ENCODE measurements around the gene UMODL1.
"Not testable (repeated sequence)": the region's sequence is repeated elsewhere in the genome, so short reads cannot be mapped to it uniquely, and the experiment has no call there.

The UMODL1 gene

DNA sequence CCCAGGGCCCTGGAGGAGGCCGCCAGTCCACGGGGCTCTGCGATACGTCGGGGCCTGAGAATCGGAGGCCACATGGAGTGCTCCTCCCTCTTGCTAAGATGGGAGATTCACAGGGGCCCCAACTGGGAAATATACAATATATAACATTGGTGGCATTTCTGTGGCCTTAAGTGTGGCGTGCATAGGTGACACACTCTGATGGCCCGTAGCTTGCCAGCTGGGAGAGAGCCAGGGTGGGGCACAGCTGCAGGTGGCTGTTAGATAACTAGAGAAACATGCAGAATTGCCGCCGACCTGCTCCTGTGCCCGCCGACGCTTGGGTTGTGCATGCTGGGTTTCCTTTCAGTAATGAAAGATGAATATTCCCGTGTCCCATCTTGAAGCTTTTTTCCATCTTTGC lies 30.1 kb downstream of the UMODL1 start:
- no peak for DNase-seq

DNA sequence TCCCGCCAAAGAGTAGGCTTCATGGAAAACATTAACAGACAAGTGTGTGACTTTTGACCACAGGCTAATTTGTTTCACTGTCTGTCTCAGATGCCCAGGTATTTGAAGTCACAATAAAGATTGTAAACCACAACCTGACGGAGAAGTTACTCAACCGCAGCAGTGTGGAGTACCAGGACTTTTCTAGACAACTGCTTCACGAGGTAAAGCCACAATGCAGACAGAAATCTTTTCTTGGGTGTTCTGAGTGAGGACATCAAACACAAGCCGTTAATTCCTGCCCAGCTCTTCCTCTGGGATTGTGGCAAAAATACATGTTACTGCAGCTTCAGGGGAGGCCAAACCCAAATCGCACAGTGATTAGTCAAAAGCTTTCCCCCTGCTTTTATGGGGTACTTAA lies 31.0 kb downstream of the UMODL1 start:
- no peak for DNase-seq

DNA sequence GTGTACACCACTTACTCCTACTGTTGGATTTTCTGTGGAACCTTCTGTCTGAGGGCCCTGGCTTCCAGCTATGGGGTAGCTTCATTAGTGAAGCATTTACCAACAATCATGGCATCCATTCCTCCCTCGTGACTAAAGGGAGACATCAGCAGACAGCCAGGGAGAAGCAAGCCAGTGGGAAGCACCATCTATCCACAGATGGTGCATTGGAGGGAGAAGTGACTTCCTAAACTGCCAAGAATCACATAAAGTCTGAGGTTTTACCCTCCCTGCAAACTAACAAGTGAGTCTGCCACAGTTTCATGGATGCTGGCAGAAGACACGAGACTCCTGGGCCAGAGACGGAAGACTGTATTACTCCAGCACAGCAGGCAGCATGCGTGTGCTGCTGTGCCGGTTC lies 31.4 kb downstream of the UMODL1 start:
- DNase-seq: no peak

DNA sequence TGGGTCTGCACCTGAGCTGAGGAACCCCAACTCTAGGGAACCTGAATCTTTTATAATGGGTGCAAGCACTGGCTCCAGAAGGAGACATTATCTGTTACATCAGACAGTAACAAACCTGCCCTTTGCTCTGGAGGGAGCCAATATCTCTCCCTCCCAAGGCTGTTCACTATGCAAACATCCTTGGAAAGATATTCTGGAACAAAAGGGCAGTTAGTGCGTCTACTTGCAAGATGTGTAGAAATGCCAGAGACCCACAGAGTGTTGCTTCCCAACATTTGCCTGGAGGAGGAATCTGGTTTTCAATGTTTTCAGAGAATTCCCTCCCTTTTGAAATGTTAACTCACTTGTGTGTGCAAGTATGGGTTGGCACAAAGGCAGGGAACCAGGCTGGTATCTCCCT lies 31.9 kb downstream of the UMODL1 start:
- DNase-seq: no peak

DNA sequence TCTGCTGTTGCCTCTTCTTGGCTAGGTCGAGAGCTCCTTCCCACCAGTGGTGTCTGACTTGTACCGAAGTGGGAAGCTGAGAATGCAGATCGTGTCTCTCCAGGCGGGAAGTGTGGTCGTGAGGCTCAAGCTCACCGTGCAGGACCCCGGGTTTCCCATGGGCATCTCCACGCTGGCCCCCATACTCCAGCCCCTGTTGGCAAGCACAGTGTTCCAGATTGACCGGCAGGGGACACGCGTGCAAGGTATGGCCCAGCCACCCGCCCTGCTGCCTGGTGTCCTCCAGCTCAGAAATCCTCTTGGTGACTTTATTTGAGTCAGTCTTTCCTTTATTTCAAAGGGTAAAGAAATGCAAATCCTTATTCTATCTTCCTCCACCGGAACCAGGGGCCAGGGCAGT lies 32.7 kb downstream of the UMODL1 start:
- DNase-seq: no peak

DNA sequence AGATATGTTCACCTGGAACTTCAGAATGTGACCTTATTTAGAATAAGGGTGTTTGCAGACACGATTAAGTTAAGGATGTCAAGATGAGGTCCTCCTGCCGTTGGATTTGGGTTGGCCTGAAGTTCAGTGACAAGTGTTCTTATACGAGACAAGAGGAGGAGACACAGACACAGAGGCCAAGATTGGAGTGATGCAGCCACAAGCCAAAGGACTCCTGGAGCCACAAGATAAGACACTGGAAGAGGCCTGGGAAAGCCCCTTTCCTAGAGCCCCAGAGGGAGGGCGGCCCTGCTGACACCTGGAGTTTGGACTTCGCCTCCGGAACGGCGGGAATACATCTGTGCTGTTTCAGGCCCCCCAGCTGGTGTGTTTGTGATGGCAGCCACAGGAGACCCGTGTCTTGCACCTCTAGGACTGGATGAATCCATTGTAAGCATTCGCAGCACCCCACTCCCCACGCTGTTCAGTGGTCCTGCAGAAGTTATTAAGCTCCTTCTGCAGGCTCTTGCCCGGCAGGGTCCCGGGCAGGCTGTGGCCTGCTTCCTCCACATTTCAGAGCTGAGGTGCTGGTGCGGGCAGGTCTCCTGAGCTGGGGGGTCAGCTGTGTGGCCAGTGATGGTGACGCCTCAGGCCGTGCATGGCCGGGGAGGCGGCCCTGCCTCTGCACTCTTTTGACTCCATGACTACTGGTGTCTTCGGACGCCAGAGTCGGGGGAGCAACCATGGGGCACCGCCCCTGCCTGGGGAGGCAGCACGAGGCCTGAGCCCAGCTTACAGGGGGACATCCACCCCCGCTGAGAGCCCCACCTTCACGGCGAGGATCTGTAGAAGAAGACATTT lies 34.6 kb downstream of the UMODL1 start:
- no peak for DNase-seq

DNA sequence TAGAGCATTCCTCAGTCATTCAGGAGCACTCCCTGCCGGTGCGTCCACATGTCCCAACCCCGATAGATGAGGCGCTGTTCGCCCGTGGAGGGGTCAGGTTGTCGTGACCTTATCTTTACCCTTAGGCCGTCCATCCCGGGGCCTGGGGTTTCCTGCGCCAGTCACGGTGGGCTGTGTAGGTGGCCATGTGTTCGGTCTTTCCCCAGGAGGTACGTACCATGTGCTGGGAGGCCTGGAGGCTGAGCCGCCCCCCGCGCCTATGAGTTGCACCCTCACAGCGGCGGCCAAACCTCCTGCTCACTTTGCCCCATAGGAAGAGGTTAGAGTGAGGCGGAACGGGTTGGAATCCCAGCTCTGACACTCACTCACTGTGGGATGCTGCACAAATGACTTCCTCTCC lies 35.3 kb downstream of the UMODL1 start:
- no peak for DNase-seq

DNA sequence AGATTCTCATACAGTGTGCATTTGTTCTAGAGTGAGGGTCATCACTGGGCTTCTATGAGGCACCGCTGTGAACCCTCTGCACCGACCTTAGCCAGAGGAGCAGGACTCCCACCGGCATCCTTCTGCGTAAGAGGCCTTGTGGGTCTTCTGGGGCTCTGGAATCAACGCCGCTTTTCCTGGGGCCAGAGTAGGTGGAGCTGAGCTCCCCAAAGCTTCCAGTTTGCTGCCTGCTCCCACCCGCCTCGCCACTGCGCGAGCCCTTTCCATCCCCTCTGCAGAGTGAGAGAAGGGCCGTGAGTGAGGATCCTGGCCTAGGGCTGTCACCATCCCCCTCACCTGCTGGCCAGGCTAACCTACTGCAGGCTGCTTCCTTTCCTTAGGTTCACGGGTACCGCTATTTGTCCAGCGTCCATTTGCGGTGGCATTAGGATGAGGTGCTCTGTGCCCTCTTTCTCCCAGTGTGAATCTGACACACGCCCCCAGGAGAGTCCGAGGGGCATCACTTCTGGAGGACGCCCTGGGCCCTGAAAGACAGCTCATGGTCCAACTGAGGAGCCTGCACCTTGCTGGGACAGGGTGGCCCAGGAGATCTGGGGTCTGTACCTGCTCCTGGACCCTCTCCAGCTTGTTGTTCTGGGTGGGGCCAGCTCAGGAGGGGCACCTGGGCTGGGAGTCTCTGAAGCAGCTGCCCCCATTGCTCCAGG lies 36.2 kb downstream of the UMODL1 start:
- DNase-seq: no peak

DNA sequence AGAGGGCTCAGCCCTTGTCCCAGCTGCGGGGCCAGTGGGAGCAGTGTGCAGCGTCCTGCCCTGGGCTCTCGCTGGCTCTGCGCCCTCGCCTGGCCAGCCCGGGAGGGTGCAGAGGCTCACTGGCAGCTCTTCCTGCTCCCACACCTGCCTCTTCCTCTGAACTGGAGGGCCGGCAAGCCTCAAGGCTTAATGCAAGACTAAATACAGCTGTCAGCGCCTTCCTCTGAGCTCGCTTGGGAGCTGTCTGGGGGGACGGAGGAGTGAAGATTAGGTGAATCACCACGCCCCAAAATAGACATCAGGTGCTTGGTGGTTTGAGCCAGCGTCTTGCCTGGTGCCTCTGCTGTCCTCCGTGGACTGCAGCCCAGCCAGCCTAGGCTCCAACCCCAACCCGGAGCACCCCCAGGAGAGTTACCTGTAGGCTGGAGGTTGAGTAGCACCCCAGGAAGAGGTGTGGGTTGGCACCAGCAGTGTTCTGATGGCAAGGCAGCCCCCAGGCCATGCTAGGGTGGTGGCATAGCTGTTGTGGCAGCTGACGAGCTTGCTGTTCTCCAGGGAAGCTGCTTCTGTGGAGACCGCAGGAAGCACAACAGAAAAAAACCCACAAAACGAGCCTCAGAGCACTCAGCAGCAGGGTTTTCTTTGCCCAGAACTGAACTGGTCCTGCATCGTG lies 36.9 kb downstream of the UMODL1 start:
- peak; percentile 56 for DNase-seq

DNA sequence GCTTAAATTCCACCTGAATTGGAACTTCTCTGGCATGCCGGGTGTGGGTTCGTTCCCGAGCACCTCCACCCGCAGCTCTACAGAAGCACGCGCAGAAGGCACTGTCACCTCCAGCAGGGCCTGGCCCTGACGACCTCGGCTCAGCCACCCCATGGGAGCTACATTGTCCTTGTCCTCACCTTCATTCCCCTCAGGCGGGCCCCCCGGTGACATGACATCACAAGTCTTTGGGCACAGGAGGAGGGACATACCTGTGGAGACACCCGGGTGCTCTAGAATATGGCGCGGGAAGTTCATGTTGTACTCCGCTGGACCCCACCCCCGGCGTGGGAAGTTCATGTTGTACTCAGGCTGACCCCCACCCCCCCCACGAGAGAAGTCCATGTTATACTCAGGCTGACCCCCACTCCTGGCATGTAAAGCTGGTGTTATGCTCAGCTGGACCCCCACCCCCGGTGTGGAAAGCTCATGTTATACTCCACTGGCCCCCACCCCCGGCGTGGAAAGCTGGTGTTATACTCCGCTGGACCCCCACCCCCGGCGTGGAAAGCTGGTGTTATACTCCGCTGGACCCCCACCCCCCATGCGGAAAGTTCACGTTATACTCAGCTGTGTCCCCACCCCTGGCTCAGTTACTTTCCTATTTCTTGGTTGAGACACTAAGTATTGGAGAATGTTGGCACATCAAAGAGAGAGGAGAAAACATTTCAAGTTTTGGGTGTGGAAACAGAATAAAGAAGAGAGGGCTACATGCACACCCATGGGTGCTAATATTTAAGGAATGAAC lies 37.6 kb downstream of the UMODL1 start:
- no peak for DNase-seq

DNA sequence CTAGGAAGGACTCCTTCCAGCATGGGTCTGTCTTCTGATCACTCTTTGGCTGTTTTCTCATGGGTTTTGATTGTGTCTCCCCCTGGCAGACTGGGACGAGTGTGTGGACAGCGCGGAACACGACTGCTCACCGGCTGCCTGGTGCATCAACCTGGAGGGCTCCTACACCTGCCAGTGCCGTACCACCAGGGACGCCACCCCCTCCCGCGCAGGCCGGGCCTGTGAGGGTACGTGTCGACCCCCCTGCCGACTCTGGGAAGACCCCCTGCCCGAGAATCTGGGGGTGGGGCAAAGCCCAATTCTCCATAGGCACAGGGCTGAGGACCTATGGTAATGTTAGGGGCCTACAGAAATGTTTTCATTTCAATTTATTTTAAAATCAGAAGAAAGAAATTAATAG lies 38.4 kb downstream of the UMODL1 start:
- no peak for DNase-seq

DNA sequence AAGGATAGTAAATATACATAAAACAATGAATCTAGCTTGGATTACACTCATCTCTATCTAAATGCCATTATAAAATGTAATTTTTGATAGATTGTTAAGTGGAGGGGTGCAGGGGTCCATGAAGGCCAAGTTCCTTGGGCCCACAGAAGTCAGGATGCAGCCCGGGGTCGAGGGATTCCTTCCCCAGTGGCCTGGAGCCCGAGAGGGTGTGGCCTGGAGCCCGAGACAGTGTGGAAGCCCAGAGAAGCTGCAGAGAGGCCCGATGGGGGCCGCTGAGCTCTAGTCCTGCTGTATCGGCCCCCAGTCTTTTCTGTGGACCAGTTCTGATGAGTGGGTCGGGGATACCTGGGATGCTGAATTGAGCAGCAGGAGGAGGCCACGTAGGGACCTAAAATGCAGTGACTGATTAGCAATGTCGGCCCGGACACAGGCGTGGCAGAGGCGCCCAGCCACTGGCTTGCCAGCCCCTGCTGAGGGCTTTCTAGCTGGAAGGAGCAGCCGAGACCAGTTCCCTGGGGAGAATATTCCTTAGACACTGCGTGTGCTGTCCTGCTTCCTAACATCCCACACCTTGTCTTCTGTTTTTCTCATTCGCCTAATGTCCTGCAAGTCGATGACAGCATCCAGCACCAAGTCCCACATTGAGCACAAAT lies 38.9 kb downstream of the UMODL1 start:
- no peak for DNase-seq

DNA sequence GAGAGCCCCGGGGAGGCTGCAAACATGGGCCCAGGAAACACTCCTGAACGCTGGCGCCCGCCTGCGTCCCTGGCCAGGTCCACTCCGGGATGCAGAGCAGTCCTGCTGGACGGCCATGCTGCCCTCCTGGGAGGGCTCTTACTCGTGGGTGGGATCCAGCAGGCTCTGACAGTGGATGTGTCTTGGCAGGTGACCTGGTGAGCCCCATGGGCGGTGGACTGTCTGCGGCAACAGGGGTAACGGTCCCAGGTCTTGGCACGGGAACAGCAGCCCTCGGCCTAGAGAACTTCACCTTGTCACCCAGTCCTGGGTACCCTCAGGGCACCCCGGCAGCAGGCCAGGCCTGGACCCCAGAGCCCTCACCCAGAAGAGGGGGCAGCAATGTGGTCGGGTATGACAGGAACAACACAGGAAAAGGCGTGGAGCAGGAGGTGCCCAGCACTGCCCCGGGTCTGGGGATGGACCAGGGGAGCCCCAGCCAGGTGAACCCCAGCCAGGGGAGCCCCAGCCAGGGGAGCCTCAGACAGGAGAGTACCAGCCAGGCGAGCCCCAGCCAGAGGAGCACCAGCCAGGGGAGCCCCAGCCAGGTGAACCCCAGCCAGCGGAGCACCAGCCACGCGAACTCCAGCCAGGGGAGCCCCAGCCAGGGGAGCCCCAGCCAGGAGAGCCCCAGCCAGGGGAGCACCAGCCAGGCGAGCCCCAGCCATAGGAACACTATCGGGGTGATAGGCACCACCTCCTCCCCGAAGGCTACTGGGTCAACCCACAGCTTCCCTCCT lies 39.8 kb downstream of the UMODL1 start:
- no peak for DNase-seq

DNA sequence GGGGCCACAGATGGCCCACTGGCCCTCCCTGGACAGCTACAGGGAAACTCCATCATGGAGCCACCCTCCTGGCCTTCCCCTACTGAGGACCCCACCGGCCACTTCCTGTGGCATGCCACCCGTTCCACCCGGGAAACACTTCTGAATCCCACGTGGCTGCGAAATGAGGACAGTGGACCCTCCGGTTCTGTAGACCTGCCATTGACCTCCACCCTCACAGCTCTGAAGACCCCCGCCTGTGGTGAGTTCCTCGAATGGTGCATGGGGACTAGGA lies 40.3 kb downstream of the UMODL1 start:
- DNase-seq: no peak

DNA sequence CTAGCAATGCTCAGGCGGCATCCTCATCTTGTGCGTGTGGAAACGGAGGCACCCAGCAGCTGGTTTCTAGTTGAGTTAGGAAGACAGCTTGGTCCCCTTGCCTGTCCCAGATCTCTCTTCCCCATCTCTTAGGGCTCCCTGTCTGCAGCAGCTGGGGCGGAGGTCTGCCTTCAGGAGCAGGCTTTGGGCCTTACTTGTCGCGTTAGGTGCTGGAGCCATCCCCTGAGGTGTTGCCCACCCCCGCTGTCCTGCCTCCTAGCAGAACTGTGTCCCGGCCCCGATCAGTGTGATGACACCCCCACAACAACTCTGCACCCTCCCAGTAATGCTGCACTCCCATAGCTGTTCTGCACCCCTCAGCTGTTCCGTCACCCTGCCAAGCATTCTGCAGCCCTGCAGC lies 40.7 kb downstream of the UMODL1 start:
- no peak for DNase-seq

DNA sequence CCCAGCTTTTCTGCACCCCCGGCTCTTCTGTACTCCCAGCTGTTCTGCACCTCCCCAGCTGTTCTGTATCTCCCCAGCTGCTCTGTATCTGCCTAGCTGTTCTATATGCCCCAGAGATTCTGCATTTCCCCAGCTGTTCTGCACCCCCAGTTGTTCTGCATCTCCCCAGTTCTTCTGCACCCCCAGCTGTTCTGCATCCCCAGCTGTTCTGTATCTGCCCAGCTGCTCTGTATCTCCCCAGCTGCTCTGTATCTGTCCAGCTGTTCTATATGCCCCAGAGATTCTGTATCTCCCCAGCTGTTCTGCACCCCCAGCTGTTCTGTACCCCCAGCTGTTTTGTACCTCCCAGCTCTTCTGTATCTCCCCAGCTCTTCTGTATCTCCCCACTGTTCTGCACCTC lies 41.1 kb downstream of the UMODL1 start:
- no peak for DNase-seq

DNA sequence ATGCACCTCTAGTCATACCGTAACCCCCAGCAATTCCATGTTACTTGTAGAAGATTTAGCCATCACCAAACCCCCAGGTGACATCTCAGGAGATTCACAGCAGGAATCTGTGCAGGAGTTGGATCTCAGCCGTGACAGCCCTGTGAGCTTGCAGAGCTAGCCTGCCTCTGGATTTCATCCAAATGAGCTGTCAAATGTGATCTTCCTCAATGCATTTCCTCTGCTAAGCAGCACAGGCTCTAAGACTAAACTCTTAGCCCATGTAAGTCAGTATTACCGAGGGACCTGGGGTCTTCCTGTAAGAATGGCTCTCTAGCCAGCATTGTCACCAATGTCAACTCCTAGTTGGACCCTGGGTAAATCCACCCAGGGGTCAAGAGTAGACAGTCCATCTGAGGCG lies 41.7 kb downstream of the UMODL1 start:
- no peak for DNase-seq

DNA sequence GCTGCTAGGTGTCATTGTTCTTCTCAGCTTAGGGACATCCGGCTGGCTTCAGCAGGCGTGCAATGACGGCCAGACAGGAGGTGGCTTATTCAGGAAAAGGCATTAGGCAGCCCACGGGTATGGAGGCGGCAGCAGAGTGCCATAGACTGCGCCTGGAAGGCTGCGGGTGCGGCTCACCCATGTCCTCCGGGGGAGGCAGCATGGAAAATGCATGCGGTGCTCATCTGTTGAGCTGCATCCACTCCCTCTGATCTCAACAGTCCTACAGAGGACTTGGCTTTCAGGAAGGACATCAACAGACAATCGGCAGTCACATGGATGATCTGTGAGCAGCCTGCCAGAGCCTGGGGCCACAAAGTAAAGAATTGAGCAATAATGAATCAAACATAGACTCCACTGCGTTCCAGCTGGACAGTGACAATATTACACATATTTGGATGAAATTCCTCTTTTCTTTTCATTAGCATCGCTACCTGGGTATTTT lies 42.9 kb downstream of the UMODL1 start:
- DNase-seq: no peak

DNA sequence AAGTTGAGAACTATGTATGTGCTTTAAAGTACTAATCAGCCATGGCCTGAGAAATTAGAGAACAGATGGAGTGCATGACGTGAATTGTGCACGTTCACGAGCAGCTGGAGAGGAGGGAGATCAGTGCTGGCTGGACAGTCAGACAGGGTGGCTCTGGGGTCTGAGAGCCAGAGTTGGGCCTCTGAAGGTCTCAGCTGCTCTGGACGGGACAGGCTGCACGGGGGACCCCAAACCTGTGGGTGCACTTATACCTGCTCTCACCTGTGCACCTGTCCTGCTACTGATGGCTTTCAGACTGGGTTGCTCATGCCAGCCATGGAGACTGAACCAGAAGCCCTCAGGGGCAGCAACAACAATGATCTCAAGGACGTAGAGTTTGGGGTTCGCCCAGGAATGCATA lies 43.5 kb downstream of the UMODL1 start:
- no peak for DNase-seq

DNA sequence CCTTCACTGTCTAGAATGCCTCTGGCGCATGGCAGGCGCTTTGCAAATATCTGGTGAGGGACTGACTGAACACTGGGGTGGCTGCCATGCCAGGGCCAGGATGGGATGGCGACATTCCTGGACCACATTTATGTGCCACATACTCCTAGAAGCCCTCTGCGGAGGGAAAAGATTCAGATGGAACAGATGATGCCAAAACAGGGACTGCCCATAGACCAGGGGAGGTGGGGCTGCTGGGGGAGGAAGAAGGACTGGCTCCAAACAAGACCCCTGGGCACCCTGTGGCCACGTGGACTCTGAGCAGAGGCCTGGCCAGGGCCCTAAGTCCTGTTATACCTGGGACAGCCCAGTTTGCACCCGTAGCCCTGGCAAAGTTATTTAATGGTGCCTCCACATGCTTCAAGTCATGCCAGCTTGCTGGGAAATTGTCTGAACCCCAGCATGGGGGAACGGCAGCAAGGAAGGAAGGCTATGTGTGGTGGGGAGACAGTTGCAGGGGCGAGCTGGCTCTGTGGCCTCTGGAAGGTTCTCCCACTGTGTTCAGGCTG lies 44.1 kb downstream of the UMODL1 start:
- no peak for DNase-seq

DNA sequence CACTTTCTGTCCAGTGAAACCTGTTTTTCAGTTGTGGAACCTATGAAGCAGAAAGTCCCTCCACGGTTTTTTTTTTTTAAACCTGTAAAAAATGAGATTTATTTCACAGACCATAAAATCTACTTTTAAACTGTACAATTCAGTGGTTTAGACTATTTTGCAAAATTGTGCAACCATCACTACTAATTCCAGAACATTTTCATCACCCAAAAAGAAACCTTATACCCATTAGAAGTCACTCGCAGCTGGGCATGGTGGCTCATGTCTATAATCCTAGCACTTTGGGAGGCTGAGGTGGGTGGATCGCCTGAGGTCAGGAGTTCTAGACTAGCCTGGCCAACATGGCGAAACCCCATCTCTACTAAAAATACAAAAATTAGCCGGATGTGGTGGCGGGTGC lies 45.4 kb downstream of the UMODL1 start:
- DNase-seq: not testable (repeated sequence)

Data from activated CD4-positive, alpha-beta T cell treated with anti-CD3 and anti-CD28 coated beads for 1 hour (primary cell).